Ishikawa (cell line): ENCODE measurements around the gene SLC6A13.

ENCODE experiments used
- CEBPB ChIP-seq: IDR thresholded peaks from 2 replicates; pipeline ENCODE4 v1.6.1; 2012
- CREB1 ChIP-seq: IDR thresholded peaks from 2 replicates; pipeline ENCODE4 v1.6.1; 2012; ENCODE audit warnings: low read depth
- EGR1 ChIP-seq: IDR thresholded peaks from 2 replicates; pipeline ENCODE4 v1.6.1; 2012
- EP300 ChIP-seq: IDR thresholded peaks from 2 replicates; pipeline ENCODE4 v1.6.1; 2012; ENCODE audit warnings: borderline replicate concordance
- FOXM1 ChIP-seq: IDR thresholded peaks from 2 replicates; pipeline ENCODE4 v1.6.1; 2012; ENCODE audit warnings: low read depth, borderline replicate concordance
- MAX ChIP-seq: IDR thresholded peaks from 2 replicates; pipeline ENCODE4 v1.6.1; 2012
- NFIC ChIP-seq: IDR thresholded peaks from 2 replicates; pipeline ENCODE4 v1.6.1; 2012
- RAD21 ChIP-seq: IDR thresholded peaks from 2 replicates; pipeline ENCODE4 v1.6.1; 2012; ENCODE audit warnings: low read depth
- TAF1 ChIP-seq: IDR thresholded peaks from 2 replicates; pipeline ENCODE4 v1.6.1; 2012; ENCODE audit warnings: low read depth, mild to moderate bottlenecking
- TCF12 ChIP-seq: IDR thresholded peaks from 2 replicates; pipeline ENCODE4 v1.6.1; 2012; ENCODE audit warnings: low read depth
- TEAD4 ChIP-seq: IDR thresholded peaks from 2 replicates; pipeline ENCODE4 v1.6.1; 2012
- USF1 ChIP-seq: IDR thresholded peaks from 2 replicates; pipeline ENCODE4 v1.6.1; 2012
- YY1 ChIP-seq: IDR thresholded peaks from 2 replicates; pipeline ENCODE4 v1.6.1; 2012; ENCODE audit warnings: low read depth
- ZBTB7A ChIP-seq: IDR thresholded peaks from 2 replicates; pipeline ENCODE4 v1.6.1; 2012; ENCODE audit warnings: low read depth
- TF ChIP-seq, protein P1 (sequence below): IDR thresholded peaks from 2 replicates; pipeline ENCODE4 v1.6.1; 2012; ENCODE audit warnings: low read depth, mild to moderate bottlenecking

Gene SLC6A13

DNA sequence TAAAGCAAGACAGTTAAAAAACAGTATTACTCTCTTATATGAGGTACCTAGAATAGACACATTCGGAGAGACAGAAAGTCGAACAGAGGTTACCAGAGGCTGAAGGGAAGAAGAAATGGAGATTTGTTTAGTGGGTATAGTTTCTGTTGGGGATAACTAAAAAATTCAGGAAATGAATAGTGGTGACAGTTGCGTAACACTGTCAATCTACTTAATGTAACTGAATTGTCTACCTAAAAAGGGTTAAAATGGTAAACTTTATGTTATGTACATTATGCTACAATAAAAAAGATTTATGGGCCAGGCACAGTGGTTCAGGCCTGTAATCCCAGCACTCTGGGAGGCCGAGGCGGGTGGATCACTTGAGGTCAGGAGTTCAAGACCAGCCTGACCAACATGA, 30.6 kb upstream of the SLC6A13 start:
- TF ChIP-seq TEAD4 (no peak), CEBPB (peak; percentile 47; the same call in 1 of the 2 replicates)

GRCh38 chr12:292186-292585, 29.6 kb upstream of the SLC6A13 start:
- TF ChIP-seq FOXM1 (no peak), TCF12 (no peak), ZBTB7A (no peak), YY1 (no peak), EGR1 (no peak), CREB1 (no peak)

GRCh38 chr12:291153-291723, 28.6 kb upstream of the SLC6A13 start:
- TF ChIP-seq EP300 (no peak), USF1 (no peak), TAF1 (no peak), TCF12 (no peak), RAD21 (no peak), NFIC (no peak), CEBPB (peak; percentile 35; the same call in 1 of the 2 replicates), CREB1 (no peak)
- TF ChIP-seq, protein P1, sequence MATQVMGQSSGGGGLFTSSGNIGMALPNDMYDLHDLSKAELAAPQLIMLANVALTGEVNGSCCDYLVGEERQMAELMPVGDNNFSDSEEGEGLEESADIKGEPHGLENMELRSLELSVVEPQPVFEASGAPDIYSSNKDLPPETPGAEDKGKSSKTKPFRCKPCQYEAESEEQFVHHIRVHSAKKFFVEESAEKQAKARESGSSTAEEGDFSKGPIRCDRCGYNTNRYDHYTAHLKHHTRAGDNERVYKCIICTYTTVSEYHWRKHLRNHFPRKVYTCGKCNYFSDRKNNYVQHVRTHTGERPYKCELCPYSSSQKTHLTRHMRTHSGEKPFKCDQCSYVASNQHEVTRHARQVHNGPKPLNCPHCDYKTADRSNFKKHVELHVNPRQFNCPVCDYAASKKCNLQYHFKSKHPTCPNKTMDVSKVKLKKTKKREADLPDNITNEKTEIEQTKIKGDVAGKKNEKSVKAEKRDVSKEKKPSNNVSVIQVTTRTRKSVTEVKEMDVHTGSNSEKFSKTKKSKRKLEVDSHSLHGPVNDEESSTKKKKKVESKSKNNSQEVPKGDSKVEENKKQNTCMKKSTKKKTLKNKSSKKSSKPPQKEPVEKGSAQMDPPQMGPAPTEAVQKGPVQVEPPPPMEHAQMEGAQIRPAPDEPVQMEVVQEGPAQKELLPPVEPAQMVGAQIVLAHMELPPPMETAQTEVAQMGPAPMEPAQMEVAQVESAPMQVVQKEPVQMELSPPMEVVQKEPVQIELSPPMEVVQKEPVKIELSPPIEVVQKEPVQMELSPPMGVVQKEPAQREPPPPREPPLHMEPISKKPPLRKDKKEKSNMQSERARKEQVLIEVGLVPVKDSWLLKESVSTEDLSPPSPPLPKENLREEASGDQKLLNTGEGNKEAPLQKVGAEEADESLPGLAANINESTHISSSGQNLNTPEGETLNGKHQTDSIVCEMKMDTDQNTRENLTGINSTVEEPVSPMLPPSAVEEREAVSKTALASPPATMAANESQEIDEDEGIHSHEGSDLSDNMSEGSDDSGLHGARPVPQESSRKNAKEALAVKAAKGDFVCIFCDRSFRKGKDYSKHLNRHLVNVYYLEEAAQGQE = no peak

GRCh38 chr12:288687-289086, 26.1 kb upstream of the SLC6A13 start:
- TF ChIP-seq NFIC (no peak), ZBTB7A (no peak), TCF12 (no peak), FOXM1 (no peak)

DNA sequence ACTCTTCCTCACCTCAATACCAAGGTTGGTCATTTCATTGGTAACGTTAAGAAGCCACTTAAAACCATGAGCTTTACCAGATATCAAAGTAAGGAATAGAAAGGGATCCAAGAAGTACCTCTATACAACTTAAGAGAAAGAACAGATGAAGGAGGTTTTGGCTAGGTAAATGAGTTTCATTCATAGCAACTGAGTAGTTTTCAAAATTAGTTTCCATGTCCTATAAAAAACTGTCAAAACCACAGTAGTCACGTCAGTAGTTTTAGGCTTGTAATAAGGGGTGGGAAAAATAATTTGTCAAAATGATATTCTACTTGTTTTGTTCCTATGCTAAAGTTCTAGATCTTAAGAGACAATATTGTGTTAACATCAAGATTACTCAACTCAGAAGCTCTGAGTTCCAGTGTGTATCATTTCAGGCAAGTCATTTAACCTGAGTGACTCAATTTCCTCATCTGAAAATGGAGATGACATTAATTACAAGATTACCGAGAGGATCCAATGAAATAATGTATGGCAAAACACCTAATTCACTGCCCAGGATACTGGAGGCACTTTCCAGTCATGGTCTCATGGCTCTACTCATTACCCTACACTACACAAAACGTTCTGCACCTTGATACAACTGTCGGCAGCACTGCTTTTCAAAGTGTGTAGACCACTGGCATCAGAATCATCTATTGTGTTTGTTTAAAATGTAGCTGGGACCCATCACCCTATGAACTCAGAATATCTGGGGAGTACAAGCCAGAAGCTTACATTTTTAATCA, 24.1 kb upstream of the SLC6A13 start:
- TF ChIP-seq MAX = no peak

GRCh38 chr12:278046-278445, 15.4 kb upstream of the SLC6A13 start:
- no peak for TF ChIP-seq TAF1
- no peak for TF ChIP-seq CREB1
- TF ChIP-seq YY1 = no peak
- no peak for TF ChIP-seq USF1
- TF ChIP-seq, protein P1 = no peak
- no peak for TF ChIP-seq TCF12
- no peak for TF ChIP-seq MAX
- no peak for TF ChIP-seq RAD21
- no peak for TF ChIP-seq ZBTB7A
- TF ChIP-seq FOXM1 = no peak
- TF ChIP-seq EP300 = no peak
- TF ChIP-seq TEAD4 = no peak
- TF ChIP-seq CEBPB = no peak
- no peak for TF ChIP-seq EGR1
- no peak for TF ChIP-seq NFIC

- TF ChIP-seq TEAD4 (no peak), YY1 (no peak)
Measured at GRCh38 chr12:275812-276211, 13.2 kb upstream of the SLC6A13 start.
